SW480 (cell line): ENCODE measurements around the gene ASPHD1.
"Not testable (repeated sequence)": the region's sequence is repeated elsewhere in the genome, so short reads cannot be mapped to it uniquely, and the experiment has no call there.

Experiments
- DNase-seq: peaks from one replicate; pipeline ENCODE4 v3.0.0-alpha.2; 2016; ENCODE audit warnings: low spot score

The ASPHD1 gene

DNA sequence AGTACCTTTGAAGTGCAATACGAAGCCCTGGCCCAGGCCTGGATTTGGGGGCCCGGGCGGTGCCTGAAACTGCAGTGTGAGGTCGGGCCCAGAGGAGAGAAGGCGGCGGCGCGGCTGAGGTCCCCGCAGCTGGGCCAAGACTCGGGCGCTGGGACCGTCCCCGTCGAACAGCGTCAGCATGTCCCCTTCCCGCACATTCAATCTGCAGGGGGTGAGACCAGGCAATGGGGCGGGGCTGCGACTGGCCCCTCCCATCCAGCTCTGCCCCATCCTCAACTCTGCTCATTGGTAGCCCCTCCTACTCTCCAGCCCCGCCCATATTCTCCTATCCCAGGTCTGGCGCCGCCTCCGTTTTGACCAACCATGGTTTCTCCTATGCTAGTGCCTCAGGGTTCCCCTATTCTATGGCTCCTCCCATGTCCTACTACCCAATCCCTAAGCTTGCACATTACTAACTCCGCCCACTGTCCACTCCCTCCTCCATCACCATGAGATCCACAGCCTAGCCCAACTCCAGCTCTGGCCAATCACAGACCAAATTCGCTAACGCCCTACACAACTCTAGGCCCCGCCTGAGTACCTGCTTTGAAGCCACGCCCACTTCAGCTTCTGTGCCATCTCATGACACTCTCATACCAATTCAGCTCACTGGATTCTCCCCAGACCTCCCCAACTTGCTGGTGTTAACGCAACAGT, 22.9 kb upstream of the ASPHD1 start:
- DNase-seq: peak; percentile 63

DNA sequence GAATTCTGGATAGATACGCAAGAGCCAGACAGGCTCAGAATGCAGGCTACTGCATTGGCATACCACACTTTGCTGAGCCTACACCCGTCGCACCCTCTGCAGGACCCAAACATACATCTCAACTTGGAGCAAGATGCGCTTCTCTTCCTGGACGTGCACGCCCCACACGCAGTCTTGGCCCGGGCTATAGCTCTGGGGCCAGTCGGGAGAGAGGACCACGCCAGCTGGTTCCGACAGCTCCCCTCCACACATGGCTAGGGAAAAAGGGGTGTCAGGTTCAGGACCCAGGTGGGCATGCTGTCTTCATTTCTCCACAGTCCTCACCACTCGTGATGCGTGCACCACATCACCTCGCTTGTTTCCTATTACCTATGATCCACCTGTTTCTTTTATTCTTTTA, 22.1 kb upstream of the ASPHD1 start:
- no peak for DNase-seq

DNA sequence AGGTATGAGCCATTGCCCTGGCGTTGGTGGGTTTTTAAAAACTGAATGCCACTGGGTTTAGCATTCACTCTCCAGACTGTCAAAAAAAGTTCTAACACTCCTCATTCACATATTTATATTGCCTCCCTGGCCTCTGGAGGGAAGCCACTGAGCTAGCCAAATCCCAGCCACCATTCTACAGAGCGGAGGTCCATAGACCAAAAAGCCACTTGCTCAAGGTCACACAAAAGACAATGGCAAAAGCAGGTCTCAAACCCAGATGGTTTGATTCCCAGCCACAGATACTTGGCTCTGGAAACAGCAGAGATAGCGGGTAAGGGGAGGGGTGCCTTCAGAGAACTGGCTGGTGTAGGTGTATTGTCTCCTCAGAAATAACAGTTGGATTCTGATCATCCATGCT, 19.2 kb upstream of the ASPHD1 start:
- no peak for DNase-seq

DNA sequence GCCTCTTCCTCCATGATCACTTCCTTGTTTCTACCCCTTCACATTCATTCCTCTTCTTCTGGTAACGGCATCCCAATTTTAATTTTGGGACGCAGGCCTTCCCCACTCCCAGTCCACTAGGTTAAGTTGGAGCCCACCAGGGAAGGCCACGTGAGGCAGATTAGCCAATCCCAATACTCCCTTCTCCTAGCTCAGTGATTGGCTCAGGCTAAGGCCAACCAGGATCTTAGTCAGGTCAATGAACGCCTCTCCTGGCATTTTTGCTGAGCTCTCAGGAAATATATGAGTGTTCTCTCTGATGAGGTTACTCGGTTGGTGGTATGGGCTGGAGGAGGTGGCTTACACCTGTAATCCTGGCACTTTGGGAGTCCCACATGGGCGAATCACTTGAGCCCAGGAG, 16.3 kb upstream of the ASPHD1 start:
- DNase-seq: no peak

DNA sequence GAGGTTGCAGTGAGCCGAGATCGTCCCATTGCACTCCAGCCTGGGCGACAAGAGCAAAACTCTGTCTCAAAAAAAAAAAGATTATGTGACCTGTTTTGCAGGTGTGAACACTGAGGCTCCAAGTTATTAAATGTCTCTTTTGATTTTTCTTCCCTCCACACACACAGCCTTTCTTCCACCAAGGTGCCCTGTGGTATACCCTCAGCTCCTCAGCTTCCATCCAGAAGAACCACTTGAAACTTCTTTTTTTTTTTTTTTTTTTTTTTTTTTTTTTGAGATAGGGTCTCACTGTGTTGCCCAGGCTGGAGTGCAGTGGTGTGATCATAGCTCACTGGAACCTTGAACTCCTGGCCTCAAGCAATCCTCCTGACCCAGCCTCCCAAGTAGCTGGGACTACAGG, 10.9 kb upstream of the ASPHD1 start:
- not testable (repeated sequence) for DNase-seq

GRCh38 chr16:29891525-29892457, 8.5 kb upstream of the ASPHD1 start:
- DNase-seq: no peak

- no peak for DNase-seq
Observed at GRCh38 chr16:29892458-29892813, 7.9 kb upstream of the ASPHD1 start.

DNA sequence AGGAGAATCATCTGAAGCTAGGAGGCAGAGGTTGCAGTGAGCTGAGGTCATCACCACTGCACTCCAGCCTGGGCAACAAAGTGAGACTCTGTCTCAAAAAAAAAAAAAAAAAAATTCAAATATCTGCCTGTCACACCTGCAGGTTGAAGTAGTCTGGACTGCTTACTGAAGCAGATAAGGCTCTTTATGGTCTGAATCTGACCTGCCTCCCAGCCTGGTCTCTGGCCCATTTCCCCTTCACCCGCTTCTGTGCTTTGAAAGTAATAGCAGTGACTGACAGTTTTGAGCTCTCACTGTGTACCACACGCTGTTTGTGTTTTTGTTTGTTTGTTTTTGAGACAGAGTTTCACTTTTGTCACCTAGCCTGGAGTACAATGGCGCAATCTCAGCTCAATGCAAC, 6.7 kb upstream of the ASPHD1 start:
- DNase-seq: no peak

- DNase-seq: no peak
Observed at GRCh38 chr16:29894352-29894751, 5.9 kb upstream of the ASPHD1 start.

DNA sequence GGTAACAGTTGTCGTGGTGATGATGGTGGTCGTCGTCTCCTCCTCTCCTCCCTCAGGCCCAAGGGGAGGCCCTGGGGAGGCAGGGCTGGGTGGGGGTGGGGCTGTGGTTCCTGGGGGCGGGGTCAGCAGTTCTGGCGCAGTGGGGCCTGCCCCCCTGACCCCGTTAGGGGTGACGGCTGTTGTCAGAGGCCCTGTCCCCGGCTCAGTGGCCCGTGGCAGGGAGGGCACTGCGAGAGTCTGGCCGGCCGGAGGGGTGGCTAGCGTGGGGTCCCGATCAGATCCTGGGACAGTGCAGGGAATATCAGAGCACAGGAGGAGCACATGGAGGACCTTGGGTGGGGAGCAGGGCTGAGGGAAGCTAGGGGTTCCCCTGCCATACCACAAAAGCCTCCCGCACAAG, 3.4 kb upstream of the ASPHD1 start:
- DNase-seq: no peak

DNA sequence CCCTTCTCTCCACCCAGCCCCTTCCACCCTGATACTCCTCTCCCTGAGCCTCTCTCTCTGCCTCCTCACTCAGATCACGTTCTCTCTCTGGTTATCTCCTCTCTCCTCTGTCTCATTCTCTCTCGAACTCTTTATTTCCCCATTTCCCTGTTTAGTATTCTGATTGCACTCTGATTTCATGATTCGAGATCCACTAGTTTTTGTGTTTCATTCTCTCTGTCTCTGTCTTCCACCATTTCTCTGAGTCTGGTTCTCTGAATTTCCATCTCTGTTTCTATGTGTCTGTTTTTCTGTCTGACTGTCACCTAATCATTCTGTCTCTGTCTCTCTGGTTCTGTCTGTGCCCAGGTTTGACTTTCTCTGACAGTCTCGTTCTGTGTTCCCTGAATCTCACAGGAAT, 3.0 kb upstream of the ASPHD1 start:
- DNase-seq: no peak

- DNase-seq: no peak
Observed at GRCh38 chr16:29898135-29898803, 2.0 kb upstream of the ASPHD1 start.

DNA sequence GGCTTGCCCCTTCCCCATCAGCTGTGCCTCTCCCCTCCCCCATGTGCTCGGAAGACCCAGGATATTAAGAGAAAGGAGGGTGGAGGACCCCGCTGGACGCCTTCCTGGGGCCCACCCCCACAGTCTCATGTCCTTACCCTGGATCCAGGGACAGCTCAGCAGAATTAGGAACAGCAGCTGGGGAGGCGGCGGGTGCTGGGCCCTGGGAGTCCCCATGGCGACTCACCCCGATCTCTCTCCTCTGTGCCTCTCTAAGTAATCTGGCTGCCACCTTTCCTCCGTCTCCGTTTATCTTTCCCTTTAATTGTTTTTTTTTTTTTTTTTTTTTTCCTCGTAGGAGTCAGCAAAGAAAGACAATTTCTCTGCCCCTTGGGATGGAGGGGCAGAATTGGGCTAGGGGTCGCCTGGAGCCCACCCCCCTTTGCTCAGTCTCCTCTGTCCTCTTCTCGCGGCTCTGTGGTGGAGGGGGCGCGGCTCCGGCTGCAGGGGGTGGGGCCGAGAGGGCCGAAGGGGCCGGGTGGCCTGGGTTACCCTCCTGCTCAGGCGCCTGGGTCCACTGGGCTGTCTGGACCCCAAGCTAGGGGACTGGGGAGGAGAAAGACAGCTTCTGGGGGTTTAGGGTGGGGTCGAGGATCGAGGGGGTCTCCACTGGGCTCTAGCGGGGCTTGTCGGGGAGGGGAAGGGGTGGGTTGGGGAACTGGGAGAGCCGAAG, 1.3 kb upstream of the ASPHD1 start:
- peak; percentile 14 for DNase-seq

- DNase-seq: peak; percentile 88
Observed at GRCh38 chr16:29899516-29900101, 679 bp upstream of the ASPHD1 start, which contains the start of gene SEZ6L2. SEZ6L2 (minus strand) TSS chr16:29899550; CDS start chr16:29899019, 531 bp downstream.

DNA sequence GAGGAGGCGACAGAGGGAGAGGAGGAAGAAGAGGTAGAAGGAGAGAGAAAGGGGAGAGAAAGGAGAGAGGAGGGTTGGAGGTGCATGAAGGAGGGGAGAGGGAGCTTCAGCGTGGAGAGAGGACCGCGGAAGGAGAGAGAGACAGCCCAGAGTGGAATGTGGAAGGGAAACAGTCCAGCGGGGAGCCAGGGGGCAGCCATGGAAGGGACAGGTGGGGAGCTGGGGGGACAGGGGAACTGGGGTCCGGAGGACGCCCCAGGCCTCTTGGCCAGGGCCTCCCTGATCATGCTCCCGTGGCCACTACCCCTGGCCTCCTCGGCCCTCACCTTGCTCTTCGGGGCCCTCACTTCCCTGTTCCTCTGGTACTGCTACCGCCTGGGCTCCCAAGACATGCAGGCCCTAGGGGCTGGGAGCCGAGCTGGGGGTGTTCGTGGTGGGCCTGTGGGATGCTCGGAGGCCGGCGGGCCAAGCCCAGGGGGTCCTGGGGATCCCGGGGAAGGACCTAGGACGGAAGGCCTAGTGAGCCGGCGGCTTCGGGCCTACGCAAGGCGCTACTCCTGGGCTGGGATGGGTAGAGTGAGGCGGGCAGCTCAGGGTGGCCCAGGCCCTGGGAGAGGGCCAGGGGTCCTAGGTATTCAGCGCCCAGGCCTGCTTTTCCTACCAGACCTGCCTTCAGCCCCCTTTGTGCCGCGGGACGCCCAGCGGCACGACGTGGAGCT, 759 bp downstream of the ASPHD1 start:
- DNase-seq: no peak

GRCh38 chr16:29901607-29901945, 1.3 kb downstream of the ASPHD1 start:
- DNase-seq: no peak

DNA sequence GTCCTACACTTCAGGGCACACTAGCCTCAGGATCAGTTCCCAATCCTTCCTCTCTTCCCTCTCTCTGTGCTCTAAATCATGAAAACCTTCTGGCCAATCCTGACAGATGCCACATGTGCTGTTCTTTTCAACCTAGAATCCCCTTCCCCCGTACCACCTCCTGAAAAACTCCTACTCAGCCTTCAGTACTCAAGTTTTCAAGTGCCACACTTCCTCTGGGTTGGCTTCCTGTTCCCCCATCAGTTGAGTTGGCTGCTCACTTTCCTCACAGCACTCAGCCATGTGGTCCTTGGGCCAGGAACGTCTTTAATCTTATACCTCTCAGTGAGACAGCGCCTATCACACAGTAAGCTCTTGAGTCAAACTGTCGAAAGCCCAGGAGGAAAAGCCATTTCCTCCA, 3.3 kb downstream of the ASPHD1 start:
- no peak for DNase-seq

- DNase-seq: no peak
Observed at GRCh38 chr16:29904947-29905346, 4.7 kb downstream of the ASPHD1 start.

DNA sequence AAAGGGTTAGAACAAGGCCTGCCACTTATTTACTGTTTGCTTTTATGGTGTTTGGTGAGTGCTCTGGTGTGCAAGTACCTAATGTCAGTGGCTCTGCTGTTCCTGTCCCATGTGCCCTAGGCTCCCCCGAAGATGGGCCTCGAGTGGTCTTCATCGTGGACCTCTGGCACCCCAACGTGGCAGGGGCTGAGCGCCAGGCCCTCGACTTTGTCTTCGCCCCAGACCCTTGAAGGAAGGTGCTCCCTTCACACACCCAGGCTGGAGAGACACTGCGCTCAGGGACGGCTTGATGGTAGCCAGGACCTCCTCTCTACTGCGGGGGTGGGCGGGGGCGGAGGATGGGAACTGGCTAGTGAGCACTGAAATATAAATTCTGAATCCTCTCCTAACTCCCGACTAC, 5.4 kb downstream of the ASPHD1 start:
- DNase-seq: no peak

DNA sequence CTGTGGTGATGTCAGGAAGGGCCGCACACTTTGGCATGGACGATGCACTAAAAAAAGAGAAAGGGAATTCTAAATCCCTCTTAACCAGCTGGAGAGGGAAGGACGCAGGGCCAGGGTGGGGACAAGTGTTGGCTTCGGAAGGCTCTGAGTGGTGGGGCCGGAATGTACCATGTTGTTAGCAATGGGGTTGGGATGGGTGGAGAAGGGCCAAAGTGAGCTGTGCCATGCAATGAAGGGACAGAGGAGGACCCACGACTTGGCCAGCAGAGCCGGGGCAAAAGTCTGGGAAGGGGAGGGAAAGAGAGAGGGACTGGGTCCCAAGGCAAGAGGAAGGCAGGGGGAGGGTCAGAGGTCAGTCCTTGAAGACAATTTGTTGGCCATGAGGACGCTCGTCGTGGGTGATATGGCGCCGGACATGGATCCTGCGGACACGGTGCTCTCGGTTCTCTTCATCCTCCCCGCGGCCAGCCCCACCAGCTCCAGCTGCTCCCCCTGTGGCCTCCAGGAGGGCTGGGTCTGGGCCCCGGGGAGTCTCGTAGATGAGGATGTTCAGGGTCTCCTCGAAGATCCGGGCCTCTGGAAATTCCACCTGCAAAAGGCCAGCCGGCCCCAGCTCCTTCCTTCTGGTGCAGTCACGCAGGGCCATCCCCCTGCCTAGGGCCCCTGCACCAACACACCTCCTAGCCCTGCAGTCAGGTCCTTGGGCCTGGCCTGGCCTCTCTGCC, 6.4 kb downstream of the ASPHD1 start:
- DNase-seq: no peak

- no peak for DNase-seq
Observed at GRCh38 chr16:29907973-29908372, 7.7 kb downstream of the ASPHD1 start.
